HEK293 (cell line): ENCODE measurements around the gene TSPAN14.

ENCODE experiments used
- CTCF ChIA-PET: fragments of 350-600 bp; formaldehyde crosslinking; extraction: SDS; loops from one replicate; lab custom pipeline; 2021; ENCODE audit warnings: antibody characterized with exemption; lab: Yijun Ruan, JAX
- POLR2A ChIA-PET: fragments of 300-600 bp; formaldehyde crosslinking; extraction: SDS; loops from one replicate; lab custom pipeline; 2020; ENCODE audit warnings: antibody characterized with exemption, inconsistent platforms; lab: Yijun Ruan, JAX
- H3K27ac ChIP-seq: fragments of 200-500 bp; sonication (Bioruptor generic); 2 replicates; pipeline ENCODE4 v1.5.1; 2014; ENCODE audit warnings: low read depth, low read length, control low read depth, inconsistent platforms; ENCODE audit errors: extremely low read depth
- H3K36me3 ChIP-seq, 2 experiments: fragments of 200-500 bp in 1 of 2; sonication (Bioruptor generic) in 1 of 2; 1 replicate in 1 of 2; 2 replicates in 1 of 2; pipeline ENCODE4 v1.5.1; 2014 to 2017; ENCODE audit warnings: inconsistent platforms in 2 of 2, low read length in 2 of 2; ENCODE audit not compliant: control insufficient read depth in 2 of 2, insufficient read depth in 1 of 2
- H3K4me1 ChIP-seq: fragments of 200-500 bp; sonication (Bioruptor generic); 2 replicates; pipeline ENCODE4 v1.5.1; 2014; ENCODE audit warnings: mild to moderate bottlenecking, low read length, inconsistent platforms; ENCODE audit not compliant: control insufficient read depth, insufficient read depth
- H3K4me3 ChIP-seq: 2 replicates; pipeline ENCODE4 v1.5.1; 2011; ENCODE audit warnings: low read depth, mild to moderate bottlenecking, control low read depth, low read length, moderate library complexity
- H3K9me3 ChIP-seq: fragments of 200-500 bp; sonication (Bioruptor generic); 2 replicates; pipeline ENCODE4 v1.5.1; 2014; ENCODE audit warnings: low read depth, low read length, inconsistent platforms; ENCODE audit not compliant: control insufficient read depth, insufficient read depth
- EGR2 ChIP-seq: fragments of 450-650 bp; formaldehyde crosslinking; IDR thresholded peaks from 2 replicates; pipeline ENCODE4 v1.5.1; 2016; ENCODE audit warnings: low read depth, missing biosample characterization, missing genetic modification characterization
- KLF7 ChIP-seq: fragments of 450-650 bp; formaldehyde crosslinking; IDR thresholded peaks from 2 replicates; pipeline ENCODE4 v1.5.1; 2016; ENCODE audit warnings: missing biosample characterization, missing genetic modification characterization, borderline replicate concordance
- PBX3 ChIP-seq: sonication (generic); formaldehyde crosslinking; IDR thresholded peaks from 2 replicates; pipeline ENCODE4 v1.8.1; 2022; ENCODE audit warnings: mild to moderate bottlenecking, moderate library complexity, missing genetic modification reagents
- ZBTB1 ChIP-seq: fragments of 450-650 bp; formaldehyde crosslinking; IDR thresholded peaks from 2 replicates; pipeline ENCODE4 v1.5.1; 2016; ENCODE audit warnings: missing biosample characterization, missing genetic modification characterization
- ZIC2 ChIP-seq: fragments of 450-650 bp; formaldehyde crosslinking; IDR thresholded peaks from 2 replicates; pipeline ENCODE4 v1.5.1; 2016; ENCODE audit warnings: missing biosample characterization, missing genetic modification characterization
- ZNF112 ChIP-seq: fragments of 450-650 bp; formaldehyde crosslinking; IDR thresholded peaks from 2 replicates; pipeline ENCODE4 v1.5.0; 2017; ENCODE audit warnings: missing biosample characterization, missing genetic modification characterization
- ZNF140 ChIP-seq: fragments of 450-650 bp; formaldehyde crosslinking; IDR thresholded peaks from 2 replicates; pipeline ENCODE4 v1.5.1; 2016; ENCODE audit warnings: missing biosample characterization, missing genetic modification characterization
- ZNF169 ChIP-seq: fragments of 450-650 bp; formaldehyde crosslinking; IDR thresholded peaks from 2 replicates; pipeline ENCODE4 v1.5.1; 2016; ENCODE audit warnings: missing biosample characterization, missing genetic modification characterization
- ZNF174 ChIP-seq: fragments of 450-650 bp; formaldehyde crosslinking; IDR thresholded peaks from 2 replicates; pipeline ENCODE4 v1.5.0; 2017; ENCODE audit warnings: missing biosample characterization, mild to moderate bottlenecking, missing genetic modification characterization
- ZNF311 ChIP-seq: fragments of 450-650 bp; formaldehyde crosslinking; IDR thresholded peaks from 2 replicates; pipeline ENCODE4 v1.5.1; 2017; ENCODE audit warnings: missing biosample characterization, missing genetic modification characterization, borderline replicate concordance
- ZNF354C ChIP-seq: fragments of 450-650 bp; formaldehyde crosslinking; IDR thresholded peaks from 2 replicates; pipeline ENCODE4 v1.5.1; 2016; ENCODE audit warnings: missing biosample characterization, missing genetic modification characterization, low read depth, borderline replicate concordance
- ZNF610 ChIP-seq: fragments of 450-650 bp; formaldehyde crosslinking; IDR thresholded peaks from 2 replicates; pipeline ENCODE4 v1.5.1; 2016; ENCODE audit warnings: missing biosample characterization, missing genetic modification characterization, borderline replicate concordance
- TF ChIP-seq, protein P1 (sequence below): fragments of 450-650 bp; formaldehyde crosslinking; optimal IDR thresholded peaks from 2 replicates; pipeline ENCODE3; 2016; ENCODE audit warnings: missing biosample characterization, mild to moderate bottlenecking, missing genetic modification characterization

TSPAN14 gene

GRCh38 chr10:80471001-80471400 lies 16.9 kb downstream of the TSPAN14 start:
- H3K4me3 ChIP-seq, result no peak overlapping the region
- no peaks in the 10 kb centered on the region for H3K9me3 ChIP-seq
- H3K36me3 ChIP-seq, result peaks cover 0 to 3% of the 10 kb centered on the region in 2 experiments; a peak in 2 of 3 replicates
- no peak overlapping the region for H3K27ac ChIP-seq
- ChIA-PET CTCF (interaction anchor here (0.6 to 1.4 kb wide), 2 partner anchors 27 to 30 kb away, joined by 3 to 4 read pairs; no protein-coding TSS in a partner anchor), POLR2A (no interaction called here)
- TF ChIP-seq ZNF174 (tag by site-specific recombination) (no peak), KLF7 (no peak), ZNF112 (tag by site-specific recombination) (no peak), ZNF140 (tag by site-specific recombination) (no peak), ZNF354C (tag by site-specific recombination) (no peak), ZNF610 (tag by site-specific recombination) (no peak), ZIC2 (tag by site-specific recombination) (no peak)
- H3K4me1 ChIP-seq, result peaks cover 2% of the 10 kb centered on the region; the same call in 1 of the 2 replicates

DNA sequence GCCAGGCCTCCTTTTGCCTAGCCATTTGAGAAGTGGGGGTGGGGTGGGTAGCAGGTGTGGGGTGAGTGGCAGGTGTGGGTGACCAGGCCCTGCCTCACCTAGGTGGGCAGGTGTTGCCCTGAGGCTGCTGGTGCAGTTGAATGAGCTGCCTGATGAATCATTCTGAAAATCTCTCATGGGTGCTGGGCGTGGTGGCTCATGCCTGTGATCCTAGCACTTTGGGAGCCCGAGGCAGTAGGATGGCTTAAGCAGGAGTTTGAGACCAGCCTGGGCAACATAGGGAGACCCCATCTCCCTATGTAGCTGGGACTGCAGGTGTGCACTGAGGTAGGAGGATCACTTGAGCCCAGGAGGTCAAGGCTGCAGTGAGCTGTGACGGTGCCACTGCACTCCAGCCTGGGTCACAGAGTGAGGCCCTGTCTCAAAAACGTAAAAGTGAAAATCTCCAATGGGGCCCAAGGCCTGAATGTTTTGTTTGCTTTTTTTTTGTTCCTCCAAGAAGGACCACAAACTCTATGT lies 17.7 kb downstream of the TSPAN14 start:
- peaks cover 2% of the 10 kb centered on the region; the same call in 1 of the 2 replicates for H3K4me1 ChIP-seq
- H3K27ac ChIP-seq, result no peak overlapping the region
- peaks cover 0 to 3% of the 10 kb centered on the region in 2 experiments; a peak in 2 of 3 replicates for H3K36me3 ChIP-seq
- POLR2A ChIA-PET, result interaction anchor here (1.1 kb wide), 1 partner anchor 11 kb away, joined by 3 read pairs; no protein-coding TSS in a partner anchor
- no peak overlapping the region for H3K4me3 ChIP-seq
- CTCF ChIA-PET, result interaction anchor here (0.6 to 1.4 kb wide), 3 partner anchors 26 to 29 kb away, joined by 3 to 4 read pairs (median 3); no protein-coding TSS in a partner anchor
- H3K9me3 ChIP-seq, result no peaks in the 10 kb centered on the region
- TF ChIP-seq, protein P1, sequence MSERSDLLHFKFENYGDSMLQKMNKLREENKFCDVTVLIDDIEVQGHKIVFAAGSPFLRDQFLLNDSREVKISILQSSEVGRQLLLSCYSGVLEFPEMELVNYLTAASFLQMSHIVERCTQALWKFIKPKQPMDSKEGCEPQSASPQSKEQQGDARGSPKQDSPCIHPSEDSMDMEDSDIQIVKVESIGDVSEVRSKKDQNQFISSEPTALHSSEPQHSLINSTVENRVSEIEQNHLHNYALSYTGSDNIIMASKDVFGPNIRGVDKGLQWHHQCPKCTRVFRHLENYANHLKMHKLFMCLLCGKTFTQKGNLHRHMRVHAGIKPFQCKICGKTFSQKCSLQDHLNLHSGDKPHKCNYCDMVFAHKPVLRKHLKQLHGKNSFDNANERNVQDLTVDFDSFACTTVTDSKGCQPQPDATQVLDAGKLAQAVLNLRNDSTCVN, result no peak
- peak; percentile 53; the same call in 1 of the 2 replicates for TF ChIP-seq EGR2

DNA sequence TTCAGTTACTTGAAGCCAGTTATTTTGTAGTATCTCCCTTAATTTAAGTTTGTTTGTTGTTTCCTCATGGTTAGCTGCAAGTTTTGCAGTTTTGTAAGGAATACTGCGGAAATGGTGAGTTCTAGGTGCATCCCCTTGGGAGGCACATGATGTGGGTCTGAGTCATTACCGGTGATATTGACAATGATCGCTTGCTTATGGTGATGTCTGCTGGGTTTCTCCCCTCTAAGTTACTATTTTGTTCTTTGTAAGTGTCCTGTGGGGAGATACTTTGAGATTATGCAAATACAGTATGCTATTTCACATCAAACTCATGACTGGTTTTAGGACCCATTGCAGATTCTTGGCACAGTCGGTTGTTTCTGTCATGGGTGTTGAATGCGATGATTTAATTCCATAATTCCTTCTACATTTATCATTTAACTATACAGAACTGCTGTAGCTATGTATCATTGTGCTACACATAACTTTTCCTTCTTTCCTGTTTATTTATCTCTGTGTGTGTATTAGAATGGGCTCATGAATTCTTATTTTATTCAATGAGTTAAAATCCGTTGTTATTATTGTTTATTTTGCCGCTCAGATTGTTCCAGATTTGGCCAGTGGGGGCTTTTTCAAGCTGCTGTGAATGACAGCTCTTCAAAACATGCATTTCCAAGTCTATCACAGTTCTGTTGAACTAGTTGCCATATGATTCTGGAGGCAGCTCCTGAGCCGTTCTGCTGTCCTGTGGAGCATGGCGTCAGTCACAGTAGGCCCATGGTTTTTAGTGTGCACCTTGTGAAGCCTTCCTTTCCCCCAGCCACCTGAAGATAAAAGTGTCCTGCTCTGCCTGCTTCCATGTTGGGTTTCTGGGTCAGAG lies 18.4 kb downstream of the TSPAN14 start:
- Histone ChIP-seq H3K9me3 (no peaks in the 10 kb centered on the region), H3K4me1 (peaks cover 2% of the 10 kb centered on the region; the same call in 1 of the 2 replicates), H3K36me3 (peaks cover 0 to 3% of the 10 kb centered on the region in 2 experiments; a peak in 2 of 3 replicates), H3K27ac (no peak overlapping the region), H3K4me3 (no peak overlapping the region)
- CTCF ChIA-PET, result interaction anchor here (0.6 to 1.4 kb wide), 3 partner anchors 25 to 362 kb away, joined by 3 to 5 read pairs (median 4); no protein-coding TSS in a partner anchor
- TF ChIP-seq ZIC2 (tag by site-specific recombination), result peak; percentile 37
- TF ChIP-seq PBX3 (CRISPR knock-in tag), result no peak
- POLR2A ChIA-PET, result interaction anchor here (1.1 kb wide), 1 partner anchor 11 kb away, joined by 3 read pairs; no protein-coding TSS in a partner anchor

GRCh38 chr10:80473096-80473657 lies 19.1 kb downstream of the TSPAN14 start:
- ChIA-PET CTCF (interaction anchor here (0.6 to 0.9 kb wide), 2 partner anchors 33 to 362 kb away, joined by 4 to 5 read pairs; no protein-coding TSS in a partner anchor), POLR2A (no interaction called here)
- Histone ChIP-seq H3K9me3 (no peaks in the 10 kb centered on the region), H3K27ac (no peak overlapping the region), H3K4me3 (no peak overlapping the region), H3K36me3 (peaks cover 0 to 3% of the 10 kb centered on the region in 2 experiments; a peak in 2 of 3 replicates), H3K4me1 (0 out of 2 replicates have a peak, but pooled peaks cover 2% of the 10 kb centered on the region)
- no peak for TF ChIP-seq ZBTB1 (tag by site-specific recombination)
- TF ChIP-seq ZNF311, result no peak
- no peak for TF ChIP-seq ZNF169 (tag by site-specific recombination)
